GM12875 (cell line): ENCODE results near the gene TMEM123.

Source experiments
- H3K4me3 ChIP-seq: one replicate; pipeline ENCODE4 v1.5.1; 2011; ENCODE audit warnings: low read depth, low read length, control low read depth
- CTCF ChIP-seq: IDR thresholded peaks from 2 replicates; pipeline ENCODE4 v1.5.1; 2011; ENCODE audit warnings: low read depth, mild to moderate bottlenecking, control low read depth, inconsistent platforms, low read length, moderate library complexity, borderline replicate concordance; ENCODE audit not compliant: insufficient read depth

Gene TMEM123

GRCh38 chr11:102414559-102414958 lies 38.0 kb downstream of the TMEM123 start:
- H3K4me3 ChIP-seq, result no peak overlapping the region
- no peak for TF ChIP-seq CTCF

GRCh38 chr11:102413497-102413896 lies 39.1 kb downstream of the TMEM123 start:
- H3K4me3 ChIP-seq, result no peak overlapping the region
- TF ChIP-seq CTCF, result no peak

- TF ChIP-seq CTCF, result no peak
- no peak overlapping the region for H3K4me3 ChIP-seq
Measured at GRCh38 chr11:102411142-102411541, 41.4 kb downstream of the TMEM123 start.

GRCh38 chr11:102410382-102410784 lies 42.2 kb downstream of the TMEM123 start:
- H3K4me3 ChIP-seq, result no peak overlapping the region
- no peak for TF ChIP-seq CTCF

GRCh38 chr11:102408339-102408738 lies 44.2 kb downstream of the TMEM123 start:
- H3K4me3 ChIP-seq, result no peak overlapping the region
- TF ChIP-seq CTCF, result no peak

GRCh38 chr11:102407901-102408300 lies 44.7 kb downstream of the TMEM123 start:
- TF ChIP-seq CTCF, result no peak
- no peak overlapping the region for H3K4me3 ChIP-seq

- no peak for TF ChIP-seq CTCF
- H3K4me3 ChIP-seq, result no peak overlapping the region
Measured at GRCh38 chr11:102406099-102406498, 46.5 kb downstream of the TMEM123 start.
